OCI-LY7 (cell line): ENCODE results near the gene MED1.

ENCODE experiments used
- CTCF ChIP-seq: fragments of 200-600 bp; sonication (generic); conservative IDR thresholded peaks from 2 replicates; pipeline ENCODE4 v1.5.1; 2014; ENCODE audit warnings: mild to moderate bottlenecking, antibody characterized with exemption, low read length, moderate library complexity, mixed read lengths
- EZH2phosphoT487 ChIP-seq: fragments of 200-600 bp; sonication (generic); IDR thresholded peaks from 2 replicates; pipeline ENCODE4 v1.6.1; 2018; ENCODE audit warnings: low read depth, borderline replicate concordance, mild to moderate bottlenecking, mixed run types, antibody characterized with exemption, low read length, moderate library complexity, mixed read lengths

GRCh38 chr17:39365872-39366271 lies 85.2 kb downstream of the MED1 start:
- TF ChIP-seq CTCF (no peak), EZH2phosphoT487 (no peak)
